ENCODE measurements around the gene PRMT1. TPM values are rescaled to one million over a fixed set of nuclear protein-coding genes. Genes with fewer than 3 reads are reported as not detected.

Gene PRMT1
- polyA plus RNA-seq, 1 of the 3 experiments (the other 2 are of a cell fraction): 789 TPM

DNA sequence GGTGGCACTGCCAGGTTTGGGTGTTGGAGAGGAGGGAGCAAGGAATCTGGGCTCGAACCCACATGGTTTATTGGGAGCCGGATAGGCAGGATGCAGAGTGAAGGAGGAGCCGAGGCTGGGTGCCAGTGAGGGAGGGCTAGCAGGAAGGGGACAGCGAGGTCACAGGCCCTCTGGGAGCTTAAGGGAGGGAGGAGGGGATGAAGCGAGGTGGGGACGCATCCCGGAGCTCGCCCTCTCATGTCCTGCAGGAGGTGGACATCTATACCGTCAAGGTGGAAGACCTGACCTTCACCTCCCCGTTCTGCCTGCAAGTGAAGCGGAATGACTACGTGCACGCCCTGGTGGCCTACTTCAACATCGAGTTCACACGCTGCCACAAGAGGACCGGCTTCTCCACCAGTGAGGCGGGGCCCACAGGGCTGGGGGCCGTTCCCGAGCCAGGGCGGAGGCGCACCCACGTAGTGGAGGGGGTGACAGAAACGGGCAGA is 8.8 kb downstream of the PRMT1 start:
- peaks cover 15% of the 10 kb centered on the region for H3F3A ChIP-seq (replicated peaks; ENCODE audit: insufficient read depth)
- no peaks in the 10 kb centered on the region for H3K9me3 ChIP-seq
- H3K27me3 ChIP-seq (ENCODE audit: insufficient read depth): no peaks in the 10 kb centered on the region
- H3K4me3 ChIP-seq (ENCODE audit: low read depth in 2 of 2, low read length in 1 of 2): no peak overlapping the region
- peaks cover 24% of the 10 kb centered on the region for H3K79me2 ChIP-seq (ENCODE audit: insufficient read depth)
- H3K4me1 ChIP-seq (ENCODE audit: control insufficient read depth in 1 of 2, insufficient read depth in 2 of 2, low read depth in 1 of 2, low read length in 1 of 2): peaks cover 6 to 18% of the 10 kb centered on the region in 2 experiments; a peak in 2 of 4 replicates
- no peak for TF ChIP-seq JUND (IDR thresholded peaks at IDR 0.05)
- TF ChIP-seq RAD21 (IDR thresholded peaks at IDR 0.05; ENCODE audit: low read length): no peak
- TF ChIP-seq SMC3 (IDR thresholded peaks at IDR 0.05; ENCODE audit: low read depth, low read length): no peak
- TF ChIP-seq YY1 (IDR thresholded peaks at IDR 0.05; ENCODE audit: low read depth): no peak
- TF ChIP-seq FOXJ3 (CRISPR knock-in tag; IDR thresholded peaks at IDR 0.05): no peak
- TF ChIP-seq FOXM1 (IDR thresholded peaks at IDR 0.05; ENCODE audit: low read depth): no peak
- no peak for TF ChIP-seq NRF1 (IDR thresholded peaks at IDR 0.05; ENCODE audit: low read depth, low read length)
- TF ChIP-seq CTCF (IDR thresholded peaks at IDR 0.05): no peak
- TF ChIP-seq RCOR1 (IDR thresholded peaks at IDR 0.05; ENCODE audit: low read length): no peak
- TF ChIP-seq CHD2 (IDR thresholded peaks at IDR 0.05; ENCODE audit: low read length, partially characterized antibody): no peak
- H2AFZ ChIP-seq (ENCODE audit: low read depth): no peak overlapping the region
- no peak overlapping the region for H3K4me2 ChIP-seq
- H3K27ac ChIP-seq (ENCODE audit: low read depth in 2 of 2, low read length in 1 of 2): no peak overlapping the region
- peaks cover 28% of the 10 kb centered on the region for H4K20me1 ChIP-seq (ENCODE audit: insufficient read depth)
- ChIA-PET POLR2A (interaction anchor here (1.1 kb wide), 1 partner anchor 9 kb away, joined by 3 read pairs; the partner anchor contains the start of gene PRMT1), CTCF (interaction anchor here (1.7 to 8.0 kb wide), 3 partner anchors 8 to 183 kb away, joined by 3 to 75 read pairs (median 7); partner anchors contain the start of gene PRMT1)
- H3K36me3 ChIP-seq (replicated peaks in 1 of 2; ENCODE audit: control insufficient read depth in 1 of 2, insufficient read depth in 2 of 2, low read length in 1 of 2): peaks cover 34 to 57% of the 10 kb centered on the region in 2 experiments
- no peaks in the 10 kb centered on the region for H3K9me2 ChIP-seq
- no peak for DNase-seq
- no peak overlapping the region for H3K9ac ChIP-seq
- WGBS (ENCODE audit: low lambda C conversion rate): 88% methylated on average over 20 of the region's 23 CpGs

DNA sequence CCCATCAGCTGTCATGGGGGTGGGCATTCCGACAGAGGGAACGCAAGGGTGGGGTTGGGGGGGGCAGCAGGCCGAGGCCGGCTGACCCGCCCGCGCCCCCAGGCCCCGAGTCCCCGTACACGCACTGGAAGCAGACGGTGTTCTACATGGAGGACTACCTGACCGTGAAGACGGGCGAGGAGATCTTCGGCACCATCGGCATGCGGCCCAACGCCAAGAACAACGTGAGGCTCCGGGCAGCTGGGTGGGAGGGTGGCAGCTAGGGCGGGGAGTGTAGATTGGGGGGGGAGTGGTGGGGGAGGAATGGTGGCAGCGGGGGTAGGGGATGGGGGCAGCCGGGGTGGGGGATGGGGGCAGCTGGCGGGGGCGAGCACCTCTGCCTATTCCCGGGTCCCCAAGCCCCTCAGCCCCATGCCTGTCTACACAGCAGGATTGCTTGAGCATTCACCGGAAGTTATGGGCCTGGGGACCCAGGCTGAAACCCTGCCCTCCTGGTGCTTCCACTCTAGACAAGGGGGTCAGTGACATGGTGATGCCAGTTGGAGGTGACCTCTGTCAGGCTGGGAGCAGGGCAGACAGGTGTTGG is 9.5 kb downstream of the PRMT1 start:
- H3K9me2 ChIP-seq: no peaks in the 10 kb centered on the region
- H3K9ac ChIP-seq: no peak overlapping the region
- ChIA-PET POLR2A (interaction anchor here (1.1 kb wide), 1 partner anchor 10 kb away, joined by 3 read pairs; the partner anchor contains the start of gene PRMT1), CTCF (interaction anchor here (1.0 to 8.0 kb wide), 3 partner anchors 9 to 184 kb away, joined by 3 to 75 read pairs (median 3); partner anchors contain the start of gene PRMT1)
- 98% methylated on average over 26 of the region's 27 CpGs for WGBS (ENCODE audit: low lambda C conversion rate)
- peaks cover 29 to 54% of the 10 kb centered on the region in 2 experiments for H3K36me3 ChIP-seq (replicated peaks in 1 of 2; ENCODE audit: control insufficient read depth in 1 of 2, insufficient read depth in 2 of 2, low read length in 1 of 2)
- peaks cover 15% of the 10 kb centered on the region for H3F3A ChIP-seq (replicated peaks; ENCODE audit: insufficient read depth)
- no peak for DNase-seq
- peaks cover 22% of the 10 kb centered on the region for H3K79me2 ChIP-seq (ENCODE audit: insufficient read depth)
- H3K4me1 ChIP-seq (ENCODE audit: control insufficient read depth in 1 of 2, insufficient read depth in 2 of 2, low read depth in 1 of 2, low read length in 1 of 2): peaks cover 6 to 18% of the 10 kb centered on the region in 2 experiments; a peak in 2 of 4 replicates
- peaks cover 22% of the 10 kb centered on the region for H4K20me1 ChIP-seq (ENCODE audit: insufficient read depth)
- TF ChIP-seq RCOR1 (IDR thresholded peaks at IDR 0.05; ENCODE audit: low read length) (no peak), POLR2AphosphoS5 (IDR thresholded peaks at IDR 0.05; ENCODE audit: low read depth, low read length) (no peak), EZH2phosphoT487 (IDR thresholded peaks at IDR 0.05; ENCODE audit: borderline replicate concordance, low read depth) (no peak), IRF3 (IDR thresholded peaks at IDR 0.05; ENCODE audit: low read depth, low read length) (no peak), NRF1 (IDR thresholded peaks at IDR 0.05; ENCODE audit: low read depth, low read length) (no peak), PBX3 (IDR thresholded peaks at IDR 0.05) (no peak)
- H3K9me3 ChIP-seq: no peaks in the 10 kb centered on the region
- H2AFZ ChIP-seq (ENCODE audit: low read depth): no peak overlapping the region
- no peak overlapping the region for H3K4me3 ChIP-seq (ENCODE audit: low read depth in 2 of 2, low read length in 1 of 2)
- no peak overlapping the region for H3K27ac ChIP-seq (ENCODE audit: low read depth in 2 of 2, low read length in 1 of 2)
- no peaks in the 10 kb centered on the region for H3K27me3 ChIP-seq (ENCODE audit: insufficient read depth)
- H3K4me2 ChIP-seq: no peak overlapping the region

Measured in SK-N-SH (cell line).